H1 (cell line): ENCODE measurements around the gene BTBD9. TPM values are rescaled to one million over a fixed set of nuclear protein-coding genes. Genes with fewer than 3 reads are reported as not detected.

Source experiments
- CTCF ChIA-PET: fragments of 300-600 bp; sonication (Branson Sonifier 250); formaldehyde crosslinking; loops from one replicate; lab custom pipeline; 2021; ENCODE audit not compliant: partially characterized antibody; lab: Charles Lee
- POLR2A ChIA-PET: fragments of 300-600 bp; sonication (Branson Sonifier 250); formaldehyde crosslinking; loops from one replicate; lab custom pipeline; 2021; ENCODE audit warnings: inconsistent platforms; ENCODE audit not compliant: partially characterized antibody; lab: Charles Lee
- DNase-seq, 2 experiments: peaks; one replicate each; pipeline versions ENCODE4 v3.0.0 to v3.0.0-alpha.2; 2010 to 2022; ENCODE audit warnings: low spot score in 2 of 2, low read depth in 1 of 2, mixed read lengths in 1 of 2
- FAIRE-seq: peaks from 2 replicates; lab custom pipeline; 2011; peaks lifted over from hg19 to GRCh38; lab: Jason Lieb, UNC
- H2AFZ ChIP-seq: 2 replicates; pipeline ENCODE4 v1.8.1; 2012; ENCODE audit warnings: low read length, inconsistent platforms
- H2AK5ac ChIP-seq: 2 replicates; pipeline ENCODE4 v1.6.1; 2013; ENCODE audit warnings: low read depth, low read length
- H2BK120ac ChIP-seq: replicated peaks from 2 replicates; pipeline ENCODE3; 2013; ENCODE audit warnings: low read depth, low read length, inconsistent platforms
- H2BK12ac ChIP-seq: 2 replicates; pipeline ENCODE4 v1.6.1; 2013; ENCODE audit warnings: low read depth, low read length
- H2BK15ac ChIP-seq: 2 replicates; pipeline ENCODE4 v1.6.1; 2013; ENCODE audit warnings: low read length
- H2BK20ac ChIP-seq: 2 replicates; pipeline ENCODE4 v1.6.1; 2013; ENCODE audit warnings: low read length
- H2BK5ac ChIP-seq: 2 replicates; pipeline ENCODE4 v1.6.1; 2013; ENCODE audit warnings: low read depth, low read length
- H3K14ac ChIP-seq: 2 replicates; pipeline ENCODE4 v1.6.1; 2013; ENCODE audit warnings: inconsistent platforms; ENCODE audit not compliant: insufficient read length
- H3K18ac ChIP-seq: 2 replicates; pipeline ENCODE4 v1.6.1; 2013; ENCODE audit warnings: low read length; ENCODE audit errors: extremely low read depth
- H3K23ac ChIP-seq: 2 replicates; pipeline ENCODE4 v1.6.1; 2013; ENCODE audit warnings: inconsistent platforms; ENCODE audit not compliant: insufficient read length
- H3K23me2 ChIP-seq: 2 replicates; pipeline ENCODE4 v1.6.1; 2013; ENCODE audit warnings: low read depth, low read length
- H3K27ac ChIP-seq: 2 replicates; pipeline ENCODE4 v1.6.1; 2011; ENCODE audit warnings: low read depth, low read length, inconsistent platforms
- H3K27me3 ChIP-seq, 4 experiments: replicated peaks in 1 of 4; 1 replicate in 1 of 4; 2 replicates in 3 of 4; pipeline versions ENCODE4 v1.6.1 to v1.8.1; 2011 to 2013; ENCODE audit warnings: low read length in 3 of 4, mild to moderate bottlenecking in 3 of 4, inconsistent platforms in 2 of 4, mixed read lengths in 2 of 4, moderate library complexity in 1 of 4; ENCODE audit not compliant: control insufficient read depth in 3 of 4, insufficient read depth in 3 of 4; ENCODE audit errors: extremely low read depth in 1 of 4
- H3K36me3 ChIP-seq, 4 experiments: 2 replicates each; pipeline versions ENCODE4 v1.6.1 to v1.8.1; 2011 to 2013; ENCODE audit warnings: mild to moderate bottlenecking in 4 of 4, low read length in 3 of 4, moderate library complexity in 2 of 4, control low read depth in 1 of 4, inconsistent platforms in 1 of 4; ENCODE audit not compliant: insufficient read depth in 4 of 4, control insufficient read depth in 2 of 4
- H3K4ac ChIP-seq: replicated peaks from 2 replicates; pipeline ENCODE3; 2013; ENCODE audit warnings: low read length, low read depth, mixed read lengths, inconsistent platforms; ENCODE audit not compliant: insufficient read length
- H3K4me1 ChIP-seq, 4 experiments: replicated peaks in 1 of 4; 1 replicate in 1 of 4; 2 replicates in 3 of 4; pipeline versions ENCODE4 v1.6.1 to v1.8.1; 2011 to 2013; ENCODE audit warnings: low read length in 3 of 4, inconsistent platforms in 2 of 4, mixed read lengths in 1 of 4; ENCODE audit not compliant: insufficient read depth in 4 of 4, control insufficient read depth in 3 of 4
- H3K4me2 ChIP-seq, 2 experiments: 2 replicates each; pipeline versions ENCODE4 v1.6.1 to v1.8.1; 2011 to 2013; ENCODE audit warnings: low read depth in 2 of 2, low read length in 2 of 2, control low read depth in 1 of 2, inconsistent platforms in 1 of 2, mild to moderate bottlenecking in 1 of 2; ENCODE audit not compliant: insufficient read depth in 1 of 2
- H3K4me3 ChIP-seq, 4 experiments: fragments of 200-600, 300-600 bp in 1 of 4; sonication (generic), shearing (Covaris generic), sonication (Bioruptor Twin) in 1 of 4; 2 replicates each; pipeline versions ENCODE4 v1.5.1 to v1.8.1; 2011 to 2016; ENCODE audit warnings: low read length in 4 of 4, low read depth in 3 of 4, control low read depth in 2 of 4, inconsistent platforms in 2 of 4, mild to moderate bottlenecking in 2 of 4, mixed read lengths in 1 of 4, moderate library complexity in 1 of 4; ENCODE audit not compliant: insufficient read depth in 2 of 4; ENCODE audit errors: extremely low read depth in 1 of 4
- H3K56ac ChIP-seq: replicated peaks from 2 replicates; pipeline ENCODE3; 2013; ENCODE audit warnings: low read depth, mild to moderate bottlenecking, mixed read lengths, low read length, inconsistent platforms; ENCODE audit not compliant: insufficient read length
- H3K79me1 ChIP-seq: 2 replicates; pipeline ENCODE4 v1.6.1; 2013; ENCODE audit warnings: low read depth, low read length, control low read depth
- H3K79me2 ChIP-seq, 2 experiments: 2 replicates each; pipeline versions ENCODE4 v1.6.1 to v1.8.1; 2012 to 2013; ENCODE audit warnings: low read length in 2 of 2, mild to moderate bottlenecking in 2 of 2, inconsistent platforms in 1 of 2; ENCODE audit not compliant: insufficient read depth in 2 of 2, control insufficient read depth in 1 of 2
- H3K9ac ChIP-seq, 4 experiments: replicated peaks in 1 of 4; 1 replicate in 1 of 4; 2 replicates in 3 of 4; pipeline versions ENCODE4 v1.6.1 to v1.8.1; 2011 to 2013; ENCODE audit warnings: low read depth in 3 of 4, low read length in 3 of 4, control low read depth in 2 of 4, mild to moderate bottlenecking in 2 of 4, moderate library complexity in 2 of 4, inconsistent platforms in 1 of 4; ENCODE audit errors: extremely low read depth in 1 of 4
- H3K9me3 ChIP-seq, 2 experiments: 2 replicates each; pipeline versions ENCODE4 v1.6.1 to v1.8.1; 2012 to 2013; ENCODE audit warnings: mild to moderate bottlenecking in 2 of 2, moderate library complexity in 2 of 2, control low read depth in 1 of 2, inconsistent platforms in 1 of 2, low read depth in 1 of 2, low read length in 1 of 2, mixed read lengths in 1 of 2; ENCODE audit not compliant: insufficient read depth in 2 of 2
- H4K20me1 ChIP-seq, 2 experiments: replicated peaks in 1 of 2; 2 replicates each; pipeline versions ENCODE3 to v1.8.1; 2011 to 2013; ENCODE audit warnings: inconsistent platforms in 2 of 2, low read length in 2 of 2, mild to moderate bottlenecking in 1 of 2; ENCODE audit not compliant: insufficient read depth in 2 of 2, control insufficient read depth in 1 of 2
- H4K5ac ChIP-seq: 2 replicates; pipeline ENCODE4 v1.6.1; 2013; ENCODE audit warnings: low read length, low read depth, mixed read lengths, inconsistent platforms; ENCODE audit not compliant: insufficient read length
- H4K8ac ChIP-seq: 2 replicates; pipeline ENCODE4 v1.8.0; 2013; ENCODE audit warnings: mild to moderate bottlenecking, moderate library complexity, low read length, inconsistent platforms; ENCODE audit not compliant: insufficient read depth; ENCODE audit errors: extremely low read depth
- H4K91ac ChIP-seq: replicated peaks from 2 replicates; pipeline ENCODE3; 2013; ENCODE audit warnings: low read length, mixed read lengths, inconsistent platforms; ENCODE audit not compliant: insufficient read length
- HDAC2 ChIP-seq, 2 experiments: fragments of 300-600 bp in 1 of 2; sonication (generic) in 1 of 2; IDR thresholded peaks; 2 replicates each; pipeline ENCODE4 v1.6.1; 2011 to 2012; ENCODE audit warnings: low read depth in 2 of 2, low read length in 2 of 2, mild to moderate bottlenecking in 2 of 2, moderate library complexity in 2 of 2, borderline replicate concordance in 1 of 2, inconsistent platforms in 1 of 2
- KDM4A ChIP-seq: IDR thresholded peaks from one replicate; pipeline ENCODE4 v1.7.1; 2012; ENCODE audit warnings: low read depth, mild to moderate bottlenecking, moderate library complexity, low read length, inconsistent platforms; ENCODE audit not compliant: severe bottlenecking
- MAX ChIP-seq: IDR thresholded peaks from 2 replicates; pipeline ENCODE4 v1.6.1; 2012; ENCODE audit warnings: inconsistent platforms
- NANOG ChIP-seq: IDR thresholded peaks from 2 replicates; pipeline ENCODE4 v1.6.1; 2011; ENCODE audit warnings: low read length, low read depth, mild to moderate bottlenecking, inconsistent platforms; ENCODE audit not compliant: insufficient read depth, poor library complexity, severe bottlenecking
- POLR2AphosphoS5 ChIP-seq: IDR thresholded peaks from 2 replicates; pipeline ENCODE4 v1.6.1; 2011; ENCODE audit warnings: low read depth, low read length
- TBP ChIP-seq: IDR thresholded peaks from 2 replicates; pipeline ENCODE4 v1.6.1; 2011; ENCODE audit warnings: low read depth, low read length, improper control_type of control experiment
- WGBS, 2 experiments: shearing (Covaris generic) in 1 of 2; methylation state at CpG; one replicate each; pipeline versions ENCODE4 v1.1.6 to v1.1.7; 2013 to 2015; ENCODE audit warnings: low lambda C conversion rate in 2 of 2, mixed read lengths in 2 of 2, inconsistent platforms in 1 of 2, low coverage in 1 of 2, missing lambda C conversion rate in 1 of 2; ENCODE audit not compliant: insufficient replicate concordance in 2 of 2, insufficient coverage in 1 of 2, insufficient read length in 1 of 2; ENCODE audit errors: extremely low coverage in 1 of 2, missing lambda C conversion rate in 1 of 2; 5-methylcytosine and 5-hydroxymethylcytosine counted together
- polyA plus RNA-seq, 7 experiments: library from polyadenylated mRNA; depleted of rRNA in 3 of 7; stranded (reverse) in 5 of 7; unstranded in 2 of 7; fragments of >200 nt in 5 of 7; fragments of 200-250 nt in 2 of 7; gene quantifications; 1 replicate in 5 of 7; 2 replicates in 1 of 7; 4 replicates in 1 of 7; pipeline versions ENCODE4 v1.2.1 to v1.2.3, GENCODE V29; 2011 to 2013; ENCODE audit warnings: missing spikeins in 2 of 7, mixed read lengths in 2 of 7
- total RNA-seq: library from RNA; stranded (reverse); fragmentation: NEBNext Ultra II Directional; extraction: Animal tissue kit (Norgen Biotek cat#: 25700); gene quantifications from 2 replicates; pipeline ENCODE4 v1.2.1, GENCODE V29; 2021

Gene BTBD9
- total and polyA plus RNA-seq, 2 of the 8 experiments (the other 6 are each of a cell fraction or from before 2014, with no cell fraction given): 0.92 to 4.1 TPM

GRCh38 chr6:38170666-38171355, 468.9 kb downstream of the BTBD9 start:
- H2AK5ac ChIP-seq: no peak overlapping the region
- FAIRE-seq: no peak
- H2BK15ac ChIP-seq: no peak overlapping the region
- H4K8ac ChIP-seq: no peak overlapping the region
- H3K4me1 ChIP-seq: peaks cover 0 to 30% (median 9%) of the 10 kb centered on the region in 4 experiments; a peak in 6 of 7 replicates
- no peak for TF ChIP-seq MAX
- no peak for TF ChIP-seq TBP
- no peak for TF ChIP-seq NANOG
- no peak for TF ChIP-seq POLR2AphosphoS5
- no peak for TF ChIP-seq KDM4A
- no peak for TF ChIP-seq HDAC2 (IDR thresholded peaks at IDR 0.05; ENCODE audit: borderline replicate concordance in 1 of 2, low read depth in 2 of 2, low read length in 2 of 2)
- no peak overlapping the region for H4K5ac ChIP-seq
- H2BK5ac ChIP-seq: no peak overlapping the region
- H3K9me3 ChIP-seq: no peaks in the 10 kb centered on the region
- WGBS, 2 experiments: 89% methylated on average over 14 of the region's 14 CpGs; no CpG with 5 or more reads in 1 of the 2 experiments
- no peaks in the 10 kb centered on the region for H3K79me2 ChIP-seq
- no peak overlapping the region; a peak in 1 of 4 replicates for H3K4me2 ChIP-seq
- H3K23ac ChIP-seq: no peak overlapping the region
- H3K4ac ChIP-seq: no peak overlapping the region
- H3K56ac ChIP-seq: no peak overlapping the region
- no peak overlapping the region for H3K9ac ChIP-seq
- no peaks in the 10 kb centered on the region for H3K36me3 ChIP-seq
- no peaks in the 10 kb centered on the region for H3K79me1 ChIP-seq
- H3K27me3 ChIP-seq: no peaks in the 10 kb centered on the region
- H3K4me3 ChIP-seq: no peak overlapping the region
- H2AFZ ChIP-seq: no peak overlapping the region
- H2BK120ac ChIP-seq: no peak overlapping the region
- H4K20me1 ChIP-seq: no peaks in the 10 kb centered on the region
- no peak overlapping the region for H2BK12ac ChIP-seq
- H3K23me2 ChIP-seq: no peaks in the 10 kb centered on the region
- H3K18ac ChIP-seq: no peak overlapping the region; the same call in 1 of the 2 replicates
- H3K27ac ChIP-seq: no peak overlapping the region
- no peak overlapping the region for H2BK20ac ChIP-seq
- H4K91ac ChIP-seq: no peak overlapping the region
- no peak overlapping the region for H3K14ac ChIP-seq
- no peak for DNase-seq
- ChIA-PET CTCF (interaction anchor here (0.6 to 1.3 kb wide), 4 partner anchors 19 to 560 kb away, joined by 3 read pairs; no protein-coding TSS in a partner anchor), POLR2A (no interaction called here)
